Muscle of arm (tissue), 12 donors: ENCODE measurements around the gene NCOA4. TPM values are rescaled to one million over a fixed set of nuclear protein-coding genes. Genes with fewer than 3 reads are reported as not detected.
"Not testable (repeated sequence)": the region's sequence is repeated elsewhere in the genome, so short reads cannot be mapped to it uniquely, and the experiment has no call there.

Experiments used
- DNase-seq: peaks from one replicate; pipeline ENCODE4 v3.0.0-alpha.2; 2013
- polyA plus RNA-seq, 12 donors: library from polyadenylated mRNA; unstranded; fragments of 120-200 nt; gene quantifications; one replicate each; pipeline ENCODE4 v1.2.1, GENCODE V29; 2013; ENCODE audit not compliant: insufficient read length in 12 of 12

NCOA4 gene
- polyA plus RNA-seq, 12 donors: 98.3 to 168 (median 126) TPM; not detected in 1

GRCh38 chr10:46053534-46054434 lies 23.4 kb upstream of the NCOA4 start:
- DNase-seq: no peak

GRCh38 chr10:46052791-46053375 lies 22.5 kb upstream of the NCOA4 start:
- DNase-seq: no peak

GRCh38 chr10:46052057-46052790 lies 21.8 kb upstream of the NCOA4 start:
- DNase-seq: no peak

- no peak for DNase-seq
Observed at GRCh38 chr10:46050941-46051623, 20.7 kb upstream of the NCOA4 start.

GRCh38 chr10:46049497-46049831 lies 19.0 kb upstream of the NCOA4 start:
- not testable (repeated sequence) for DNase-seq

- DNase-seq: no peak
Observed at GRCh38 chr10:46048152-46048551, 17.7 kb upstream of the NCOA4 start.

- no peak for DNase-seq
Observed at GRCh38 chr10:46046261-46046660, 15.8 kb upstream of the NCOA4 start, which contains the start of gene MSMB. MSMB (minus strand) TSS chr10:46046269; CDS start chr10:46046237, 32 bp downstream.

- DNase-seq: no peak
Observed at GRCh38 chr10:46042527-46042926, 12.1 kb upstream of the NCOA4 start.

GRCh38 chr10:46040004-46040403 lies 9.6 kb upstream of the NCOA4 start:
- no peak for DNase-seq

GRCh38 chr10:46037107-46037825 lies 6.8 kb upstream of the NCOA4 start:
- DNase-seq: no peak

GRCh38 chr10:46035923-46036849 lies 5.8 kb upstream of the NCOA4 start:
- DNase-seq: no peak

- DNase-seq: no peak
Observed at GRCh38 chr10:46033602-46034011, 3.2 kb upstream of the NCOA4 start.

- DNase-seq: no peak
Observed at GRCh38 chr10:46031648-46032532, 1.5 kb upstream of the NCOA4 start.

GRCh38 chr10:46029461-46030030 lies 877 bp downstream of the NCOA4 start:
- DNase-seq: no peak

GRCh38 chr10:46028584-46029460 lies 1.6 kb downstream of the NCOA4 start:
- peak; percentile 22 for DNase-seq

GRCh38 chr10:46026106-46026505 lies 4.3 kb downstream of the NCOA4 start:
- no peak for DNase-seq

GRCh38 chr10:46025406-46025805 lies 5.0 kb downstream of the NCOA4 start:
- DNase-seq: no peak

GRCh38 chr10:46024948-46025347 lies 5.5 kb downstream of the NCOA4 start:
- no peak for DNase-seq
